HG02943 (cell line): Measurements from ENCODE around the gene PIP4K2A.

Source experiments
- ATAC-seq: cut with Tn5 transposase; IDR thresholded peaks from one replicate; pipeline ENCODE4 v1.9.1; 2021; ENCODE audit warnings: mild to moderate bottlenecking, low read depth, moderate library complexity; ENCODE audit not compliant: unreplicated experiment

PIP4K2A gene

GRCh38 chr10:22670788-22671187 is 43.6 kb downstream of the PIP4K2A start:
- no peak for ATAC-seq

GRCh38 chr10:22669163-22669711 is 45.1 kb downstream of the PIP4K2A start:
- ATAC-seq: no peak

GRCh38 chr10:22667093-22667480 is 47.3 kb downstream of the PIP4K2A start:
- ATAC-seq: no peak

- peak; percentile 81 for ATAC-seq
These were observed 47.9 kb downstream of the PIP4K2A start for GRCh38 chr10:22666287-22667092.

GRCh38 chr10:22665329-22665728 is 49.0 kb downstream of the PIP4K2A start:
- ATAC-seq: no peak

GRCh38 chr10:22662733-22663330 is 51.5 kb downstream of the PIP4K2A start:
- ATAC-seq: no peak

- no peak for ATAC-seq
These were observed 54.5 kb downstream of the PIP4K2A start for GRCh38 chr10:22659866-22660265.

GRCh38 chr10:22658745-22659410 is 55.5 kb downstream of the PIP4K2A start:
- no peak for ATAC-seq

GRCh38 chr10:22657566-22658225 is 56.7 kb downstream of the PIP4K2A start:
- no peak for ATAC-seq

- no peak for ATAC-seq
These were observed 57.4 kb downstream of the PIP4K2A start for GRCh38 chr10:22657024-22657423.

- no peak for ATAC-seq
These were observed 58.3 kb downstream of the PIP4K2A start for GRCh38 chr10:22656036-22656435.

GRCh38 chr10:22655312-22655981 is 58.9 kb downstream of the PIP4K2A start:
- no peak for ATAC-seq

- ATAC-seq: no peak
These were observed 61.3 kb downstream of the PIP4K2A start for GRCh38 chr10:22652988-22653481.

GRCh38 chr10:22651276-22651980 is 63.0 kb downstream of the PIP4K2A start:
- no peak for ATAC-seq

- no peak for ATAC-seq
These were observed 64.4 kb downstream of the PIP4K2A start for GRCh38 chr10:22649994-22650393.

GRCh38 chr10:22649390-22649841 is 65.0 kb downstream of the PIP4K2A start:
- no peak for ATAC-seq

- ATAC-seq: no peak
These were observed 65.8 kb downstream of the PIP4K2A start for GRCh38 chr10:22648547-22648961.

- ATAC-seq: no peak
These were observed 67.1 kb downstream of the PIP4K2A start for GRCh38 chr10:22647244-22647643.

GRCh38 chr10:22646388-22646853 is 68.0 kb downstream of the PIP4K2A start:
- ATAC-seq: peak; percentile 62
